SK-N-MC (cell line): ENCODE measurements around the gene CHRNA9.

Source experiments
- EZH2 ChIP-seq: fragments of 200-600 bp; sonication (generic); IDR thresholded peaks from one replicate; pipeline ENCODE4 v1.6.1; 2017; ENCODE audit warnings: antibody characterized with exemption
- POLR2AphosphoS5 ChIP-seq: IDR thresholded peaks from 2 replicates; pipeline ENCODE4 v1.6.1; 2012; ENCODE audit warnings: mild to moderate bottlenecking, low read depth, low read length, borderline replicate concordance

- TF ChIP-seq EZH2 (no peak), POLR2AphosphoS5 (no peak)
These were observed 32.3 kb downstream of the CHRNA9 start for GRCh38 chr4:40367451-40367850.
